GM18951 (cell line): ENCODE results near the gene HS3ST4.

ENCODE experiments used
- POLR2A ChIP-seq: IDR thresholded peaks from 4 replicates; pipeline ENCODE4 v1.6.1; 2011; ENCODE audit warnings: mild to moderate bottlenecking; ENCODE audit not compliant: insufficient read length, insufficient read depth; ENCODE audit errors: extremely low read depth
- in situ Hi-C: fragments of 300-500 bp; cut with MboI; formaldehyde crosslinking; loops from one replicate; pipeline ENCODE4 v1.12.0; 2022; ENCODE audit warnings: low sequenced_read_pairs, mixed read lengths, inconsistent platforms; ENCODE audit not compliant: unreplicated experiment

Gene HS3ST4

DNA sequence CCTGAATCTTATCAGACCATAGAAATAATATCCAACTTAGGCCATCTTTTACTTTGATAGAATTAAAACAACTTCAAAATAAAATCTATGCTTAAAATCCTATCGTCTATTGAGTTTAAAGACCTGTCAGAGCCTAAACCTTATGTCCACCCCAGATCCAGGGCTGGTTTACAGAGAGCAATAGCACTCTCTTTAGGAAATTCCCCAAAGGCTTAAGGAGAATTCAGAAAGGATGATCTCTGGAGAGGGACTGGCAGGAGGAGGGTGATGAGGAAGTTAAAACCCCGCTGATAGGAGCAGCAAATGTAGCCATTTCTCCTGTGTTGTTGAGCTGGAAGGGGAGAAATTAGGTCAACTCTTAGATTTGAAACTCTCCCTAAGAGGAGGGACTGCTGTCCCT, 175.3 kb downstream of the HS3ST4 start:
- no peak for TF ChIP-seq POLR2A

DNA sequence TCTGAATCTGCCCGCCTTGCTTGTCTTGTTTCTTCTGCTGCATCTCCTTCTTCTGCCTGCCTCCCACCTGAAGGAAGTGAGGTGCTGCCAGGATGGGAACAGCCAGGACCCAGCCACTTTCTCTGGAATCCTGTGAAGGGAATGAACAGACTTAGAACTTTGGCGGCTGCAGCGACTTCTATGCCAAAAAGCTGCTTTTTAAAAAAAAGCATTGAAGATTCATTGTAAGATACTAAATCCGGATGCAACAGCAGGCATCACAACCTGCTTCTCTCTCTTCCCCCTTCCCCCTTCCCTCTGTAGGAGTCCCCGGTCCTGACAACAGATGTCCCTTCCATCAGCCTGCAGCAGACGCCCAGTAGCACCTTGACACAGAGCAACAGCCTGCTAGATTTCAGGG, 176.3 kb downstream of the HS3ST4 start:
- TF ChIP-seq POLR2A: no peak
- in situ Hi-C loops: no loop called here

More for the DNA sequence above, 175.3 kb downstream of the HS3ST4 start:
- in situ Hi-C loops: no loop called here

DNA sequence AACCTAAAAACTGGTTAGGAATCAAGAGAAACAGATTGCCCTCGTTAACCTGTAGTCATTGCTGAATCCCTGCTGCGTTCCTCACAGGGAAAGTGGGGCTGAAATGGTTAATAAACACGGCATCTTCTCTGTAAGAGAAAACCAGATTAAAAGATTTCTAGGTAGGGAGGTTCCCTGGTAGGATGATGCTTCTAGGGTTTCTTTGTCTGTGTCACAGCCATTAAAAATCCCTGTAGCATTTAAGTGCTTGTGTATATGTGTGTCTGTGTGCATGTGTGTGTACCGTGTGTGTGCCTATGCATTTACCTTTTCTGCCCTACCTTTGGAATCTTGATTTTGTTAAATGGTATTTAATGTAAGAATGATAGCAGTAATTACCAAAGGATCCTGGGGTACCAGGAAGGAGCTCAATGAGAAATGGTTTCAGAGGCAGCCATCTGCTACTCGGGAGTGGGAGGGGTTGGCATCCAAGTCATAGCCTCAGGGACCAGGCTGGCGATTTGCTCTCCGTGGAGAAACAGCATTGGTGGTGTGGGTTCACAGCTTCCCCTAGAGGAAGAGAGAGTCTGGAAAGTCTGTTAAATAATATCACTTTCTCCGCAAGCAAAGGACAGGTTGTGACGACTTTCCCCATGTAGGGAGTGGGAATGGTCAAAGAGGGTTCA, 177.1 kb downstream of the HS3ST4 start:
- TF ChIP-seq POLR2A: no peak
- in situ Hi-C loops: no loop called here

DNA sequence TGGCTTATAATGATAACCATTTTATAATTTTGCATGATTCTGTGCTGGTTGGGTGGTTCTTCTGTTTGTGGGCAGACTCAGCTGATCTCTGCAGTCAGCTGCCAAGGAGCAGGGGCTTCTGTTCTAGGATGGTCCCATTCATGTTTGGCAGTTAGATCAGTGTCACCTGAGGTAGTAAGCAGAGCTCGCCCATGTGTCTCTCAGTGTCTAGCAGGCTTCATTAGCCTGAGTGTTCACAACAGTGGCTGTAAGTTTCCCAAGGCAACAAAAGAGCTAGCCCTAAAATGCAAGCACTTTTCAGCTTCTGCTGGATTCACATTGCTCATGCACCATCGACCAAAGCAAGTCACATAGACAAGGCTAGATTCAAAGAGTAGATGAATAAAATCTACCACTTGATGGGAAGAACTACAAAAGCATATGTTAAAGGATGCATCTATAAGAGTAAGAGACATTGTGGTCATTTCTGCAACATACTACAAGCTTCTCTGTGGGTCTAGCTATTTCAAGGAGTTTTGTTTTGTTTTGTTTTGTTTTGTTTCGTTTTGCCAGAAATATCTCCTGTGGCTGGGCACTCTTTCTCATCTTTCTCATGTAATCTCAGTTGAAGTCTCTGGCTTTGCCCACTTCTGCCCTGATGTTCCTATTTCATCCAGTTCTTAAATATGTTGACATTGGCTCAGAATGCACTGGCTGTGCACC, 180.8 kb downstream of the HS3ST4 start:
- no peak for TF ChIP-seq POLR2A
- in situ Hi-C loops: no loop called here

DNA sequence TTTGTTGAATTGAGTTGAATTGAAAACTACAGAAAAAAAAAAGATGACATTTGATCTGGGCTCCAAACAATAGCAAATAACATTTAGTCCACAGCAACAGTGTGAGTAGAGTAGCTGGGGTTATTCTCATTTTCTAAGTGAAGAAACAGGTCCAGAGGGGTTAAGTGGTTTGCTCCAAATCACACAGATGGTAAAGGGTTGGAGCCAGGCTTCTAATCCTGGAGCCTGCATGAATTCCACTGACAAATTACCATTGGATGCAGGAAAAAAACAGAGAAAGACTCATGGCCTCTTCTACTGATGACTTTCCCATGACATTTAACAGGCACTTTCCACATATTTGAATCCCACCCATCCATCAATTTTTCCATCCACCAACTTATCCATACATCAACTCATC, 182.4 kb downstream of the HS3ST4 start:
- in situ Hi-C loops: no loop called here

DNA sequence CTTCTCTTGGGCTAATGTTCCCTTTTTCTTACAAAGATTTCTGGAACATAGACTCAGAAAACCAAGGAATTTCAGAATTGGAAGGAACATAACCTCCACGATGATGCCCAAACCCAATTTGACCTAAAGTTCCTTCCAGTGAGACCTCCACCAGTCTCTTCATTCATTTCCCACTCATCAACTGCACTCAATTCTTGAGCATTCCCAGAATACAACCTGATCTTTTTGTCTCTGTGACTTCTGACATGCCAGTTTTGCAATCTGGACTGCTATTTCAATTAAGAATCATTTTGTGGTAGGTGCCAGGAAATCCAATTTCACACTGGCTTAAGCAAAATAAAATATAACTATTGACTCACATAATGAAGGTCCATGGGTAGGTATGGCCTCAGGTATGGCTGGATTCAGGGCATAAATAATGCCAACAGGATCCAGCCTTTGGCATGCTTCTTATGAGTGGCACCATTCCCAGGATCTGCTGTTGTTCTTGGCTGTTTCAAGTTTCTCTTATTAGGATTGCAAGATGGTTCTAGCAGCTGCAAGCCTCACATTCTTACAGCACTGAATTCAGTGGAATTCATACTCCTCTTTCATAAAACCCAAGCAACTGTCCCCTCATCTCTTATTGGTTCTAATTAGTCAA, 184.3 kb downstream of the HS3ST4 start:
- no peak for TF ChIP-seq POLR2A
- in situ Hi-C loops: no loop called here

More for the DNA sequence above, 182.4 kb downstream of the HS3ST4 start:
- TF ChIP-seq POLR2A: no peak

DNA sequence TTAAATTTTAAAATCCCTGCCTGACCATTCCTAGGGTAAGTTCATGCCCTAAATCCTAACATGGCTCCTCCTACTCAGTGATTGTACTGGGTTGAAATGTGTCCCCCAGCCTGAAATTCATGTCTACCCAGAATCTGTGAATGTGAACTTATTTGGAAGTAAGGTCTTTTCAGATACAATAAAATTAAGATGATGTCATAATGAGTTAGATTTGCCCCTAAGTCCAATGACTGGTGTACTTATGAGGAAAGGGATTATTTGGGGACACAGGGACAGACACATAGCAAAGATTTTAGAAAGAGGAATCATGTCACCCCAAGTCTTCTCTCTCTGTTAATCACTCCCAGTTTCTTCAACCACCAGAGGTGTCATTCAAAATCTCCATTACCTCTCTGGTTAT, 185.3 kb downstream of the HS3ST4 start:
- in situ Hi-C loops: no loop called here
- no peak for TF ChIP-seq POLR2A

DNA sequence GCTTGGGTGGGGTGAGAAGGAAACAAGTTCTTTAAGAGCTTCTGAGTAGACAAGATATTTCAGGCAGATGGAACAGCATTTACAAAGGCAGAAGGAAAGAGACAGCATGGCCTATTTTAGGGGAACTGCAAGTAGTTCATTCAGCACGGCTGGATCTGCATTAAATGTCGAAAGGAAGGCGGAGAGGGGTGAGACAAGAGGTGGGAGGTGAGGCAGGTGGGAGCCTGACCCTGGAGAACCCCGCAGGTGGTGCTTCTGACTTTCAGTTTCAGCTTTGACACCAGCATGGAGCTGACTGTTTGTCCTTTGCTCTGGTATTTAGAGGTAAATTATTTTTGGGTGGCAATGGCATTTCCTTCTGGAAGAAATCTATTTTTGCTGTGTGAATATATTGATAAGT, 194.8 kb downstream of the HS3ST4 start:
- in situ Hi-C loops: no loop called here

DNA sequence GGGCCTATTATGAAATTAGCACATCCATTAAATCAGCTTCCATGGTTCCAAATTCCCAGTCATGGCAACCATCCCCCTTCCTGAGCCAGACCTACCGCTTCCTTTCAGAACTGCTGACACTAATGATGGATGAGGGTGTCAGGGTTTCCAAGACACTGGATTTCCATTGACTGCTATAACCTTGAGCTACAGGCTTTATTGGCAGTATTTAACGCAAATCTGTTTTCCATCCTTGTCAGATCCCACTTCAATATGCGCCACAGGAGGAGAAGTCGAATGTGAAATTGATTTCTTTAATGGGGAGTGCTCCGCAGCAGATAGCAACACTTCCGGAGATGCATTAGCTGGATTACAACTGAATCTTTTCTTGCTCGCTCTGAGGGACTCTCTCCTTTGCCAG, 197.1 kb downstream of the HS3ST4 start:
- in situ Hi-C loops: no loop called here
- no peak for TF ChIP-seq POLR2A

More for the DNA sequence above, 194.8 kb downstream of the HS3ST4 start:
- no peak for TF ChIP-seq POLR2A

DNA sequence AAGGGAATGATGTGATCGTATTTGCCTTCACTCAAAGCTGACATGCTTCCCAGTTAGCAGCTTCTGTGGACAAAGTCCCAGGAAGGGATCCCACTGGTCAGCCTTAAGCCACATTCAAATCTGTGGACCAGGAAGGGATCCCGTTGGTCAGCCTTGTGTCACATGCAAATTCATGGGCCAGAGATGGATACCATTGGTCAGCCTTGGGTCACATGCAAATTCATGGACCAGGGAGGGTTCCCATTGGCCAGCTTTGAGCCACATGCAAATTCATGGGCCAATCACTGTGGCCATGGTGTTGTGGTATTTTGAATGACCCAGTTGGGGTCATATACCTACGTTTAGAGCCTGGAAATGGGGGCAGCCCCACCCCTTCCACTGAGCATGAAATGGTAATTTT, 201.6 kb downstream of the HS3ST4 start:
- in situ Hi-C loops: no loop called here
- no peak for TF ChIP-seq POLR2A

DNA sequence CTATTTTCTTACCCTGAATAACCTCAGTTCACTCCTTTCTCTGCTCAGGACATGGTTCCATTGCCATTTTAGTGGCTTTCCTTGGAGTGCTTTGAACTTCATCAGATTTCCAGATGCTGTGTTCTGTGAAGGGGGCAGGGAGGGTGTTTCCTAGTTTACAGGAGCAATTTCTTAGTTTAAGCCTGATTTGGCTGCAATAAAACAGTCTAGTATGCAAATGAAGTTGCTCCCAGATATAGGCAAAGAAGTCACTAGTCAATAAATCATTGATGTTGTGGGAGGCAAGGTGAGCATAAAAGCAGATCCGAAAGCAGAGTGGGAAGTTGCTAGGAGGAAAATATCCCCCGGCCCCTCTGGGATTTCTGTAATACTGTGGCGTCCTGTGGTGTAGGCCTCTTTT, 202.3 kb downstream of the HS3ST4 start:
- in situ Hi-C loops: no loop called here
- no peak for TF ChIP-seq POLR2A

DNA sequence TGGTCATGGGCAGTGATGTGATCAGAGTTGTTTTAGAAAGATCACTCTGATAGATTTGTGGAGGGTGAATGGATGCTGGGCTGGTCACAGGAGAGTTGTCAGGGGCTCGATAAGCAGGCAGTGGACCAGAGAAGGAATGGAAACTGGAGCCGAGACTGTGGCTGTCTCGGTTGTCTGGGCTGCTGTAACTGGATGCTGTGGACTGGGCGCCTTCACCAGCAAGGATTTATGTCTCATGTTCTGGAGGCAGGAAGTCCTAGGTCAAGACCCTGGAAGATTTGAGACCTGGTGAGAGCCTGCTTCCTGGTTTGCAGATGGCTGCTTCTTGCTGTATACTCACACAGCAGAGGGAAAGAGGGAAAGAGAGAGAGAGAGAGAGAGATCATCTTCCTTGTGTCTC, 203.6 kb downstream of the HS3ST4 start:
- in situ Hi-C loops: no loop called here
- no peak for TF ChIP-seq POLR2A

DNA sequence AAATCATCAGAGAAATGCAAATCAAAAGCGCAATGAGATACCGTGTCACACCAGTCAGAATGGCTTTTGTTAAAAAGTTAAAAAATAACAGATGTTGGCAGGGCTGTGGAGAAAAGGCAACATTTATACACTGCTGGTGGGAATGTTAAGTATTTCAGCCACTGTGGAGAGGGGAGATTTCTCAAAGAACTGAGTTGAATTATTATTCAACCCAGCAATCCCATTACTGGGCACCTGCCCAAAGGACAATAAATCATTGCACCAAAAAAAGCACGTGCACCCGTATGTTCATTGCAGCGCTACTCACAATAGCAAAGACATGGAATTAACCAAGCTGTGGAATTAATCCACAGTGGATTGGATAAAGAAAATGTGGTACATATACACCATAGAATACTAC, 204.7 kb downstream of the HS3ST4 start:
- in situ Hi-C loops: no loop called here

DNA sequence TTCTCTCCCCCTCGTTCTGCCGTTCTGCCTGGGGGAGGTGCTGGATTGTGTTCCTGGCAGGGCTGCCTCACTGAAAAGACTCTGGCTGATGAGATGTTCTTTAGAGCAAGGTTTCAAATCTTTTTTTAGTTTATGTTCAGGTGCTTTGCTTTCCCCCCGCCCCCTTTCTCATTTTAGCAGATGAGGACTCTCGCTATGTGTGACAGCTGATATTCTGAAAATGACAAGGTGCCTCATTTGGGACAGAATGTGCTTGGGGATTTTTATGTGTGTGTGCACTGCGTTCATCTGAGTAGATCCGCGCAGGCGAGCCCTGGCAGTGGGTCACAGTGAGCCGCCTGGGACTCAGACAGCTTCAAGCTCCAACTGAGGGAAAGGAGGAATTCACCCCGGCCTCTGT, 205.9 kb downstream of the HS3ST4 start:
- no peak for TF ChIP-seq POLR2A
- in situ Hi-C loops: no loop called here

More for the DNA sequence above, 204.7 kb downstream of the HS3ST4 start:
- TF ChIP-seq POLR2A: no peak
